Neural crest cell (in vitro differentiated cells): ENCODE data around the gene PNMA6E. TPM values are rescaled to one million over a fixed set of nuclear protein-coding genes. Genes with fewer than 3 reads are reported as not detected.
"Not testable (repeated sequence)": the region's sequence is repeated elsewhere in the genome, so short reads cannot be mapped to it uniquely, and the experiment has no call there.

ENCODE experiments used
- DNase-seq: peaks from one replicate; pipeline ENCODE4 v3.0.0; 2021; ENCODE audit warnings: low read depth, mixed read lengths, low spot score
- H3K27ac Mint-ChIP-seq: one replicate; pipeline ENCODE4 v1.8.0; 2021; ENCODE audit warnings: mild to moderate bottlenecking, mixed read lengths; ENCODE audit not compliant: unreplicated experiment
- H3K27me3 Mint-ChIP-seq: 2 replicates; pipeline ENCODE4 v1.8.0; 2021; ENCODE audit warnings: low read depth, mild to moderate bottlenecking, mixed read lengths
- H3K36me3 Mint-ChIP-seq: 2 replicates; pipeline ENCODE4 v1.8.0; 2021; ENCODE audit warnings: low read depth, mild to moderate bottlenecking, mixed read lengths
- H3K4me1 Mint-ChIP-seq: 2 replicates; pipeline ENCODE4 v1.8.0; 2021; ENCODE audit warnings: mixed read lengths
- H3K4me3 Mint-ChIP-seq: one replicate; pipeline ENCODE4 v1.8.0; 2021; ENCODE audit warnings: mild to moderate bottlenecking, mixed read lengths
- H3K9me3 Mint-ChIP-seq: 2 replicates; pipeline ENCODE4 v1.8.0; 2021; ENCODE audit warnings: mixed read lengths
- total RNA-seq: library from RNA; stranded (reverse); gene quantifications from 2 replicates; pipeline ENCODE4 v1.2.1, GENCODE V29; 2021
- TF ChIP-seq, protein P1 (sequence below): fragments of 200-600 bp; sonication (generic); conservative IDR thresholded peaks from 2 replicates; pipeline ENCODE4 v1.5.0; 2021; ENCODE audit warnings: antibody characterized with exemption, mild to moderate bottlenecking

The PNMA6E gene
- total RNA-seq, 1 donor from 2014 or later: not detected

DNA sequence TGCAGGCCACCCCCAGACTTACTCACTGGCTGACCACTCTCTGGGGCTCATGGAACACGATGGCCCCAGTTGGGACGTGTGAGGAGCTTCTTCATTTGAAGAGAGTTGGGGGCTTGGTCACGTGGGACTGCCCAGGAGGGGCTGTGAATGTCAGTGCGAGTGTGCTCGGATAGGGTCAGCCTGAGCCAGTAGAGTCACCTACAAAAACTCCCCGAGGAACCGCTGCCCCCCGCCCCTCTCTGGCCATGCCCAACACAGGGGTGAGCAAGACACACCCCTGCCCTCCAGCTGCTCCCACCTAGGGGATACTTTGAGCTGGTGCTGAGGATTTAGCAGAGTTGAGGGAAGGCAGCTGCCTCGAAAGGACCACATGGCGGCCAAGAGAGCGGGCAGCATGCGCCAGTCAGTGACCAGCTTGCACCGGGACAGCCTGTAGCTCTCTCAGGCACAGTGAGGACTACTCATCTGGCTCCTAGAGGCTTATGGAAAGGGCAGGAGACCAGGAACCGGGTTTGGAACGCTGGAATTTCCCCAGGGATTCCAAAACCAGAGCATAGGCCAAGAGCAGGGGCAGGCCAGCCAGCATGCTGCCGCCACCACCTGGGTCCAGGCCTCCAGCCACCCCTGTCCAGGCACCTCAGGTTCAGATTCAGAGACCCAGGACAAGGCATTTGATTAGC lies 8.4 kb downstream of the PNMA6E start:
- Mint-ChIP-seq H3K27ac (no peak overlapping the region), H3K4me1 (no peaks in the 10 kb centered on the region), H3K9me3 (no peaks in the 10 kb centered on the region), H3K36me3 (no peaks in the 10 kb centered on the region), H3K27me3 (no peaks in the 10 kb centered on the region), H3K4me3 (no peak overlapping the region)
- no peak for DNase-seq
- TF ChIP-seq, protein P1, sequence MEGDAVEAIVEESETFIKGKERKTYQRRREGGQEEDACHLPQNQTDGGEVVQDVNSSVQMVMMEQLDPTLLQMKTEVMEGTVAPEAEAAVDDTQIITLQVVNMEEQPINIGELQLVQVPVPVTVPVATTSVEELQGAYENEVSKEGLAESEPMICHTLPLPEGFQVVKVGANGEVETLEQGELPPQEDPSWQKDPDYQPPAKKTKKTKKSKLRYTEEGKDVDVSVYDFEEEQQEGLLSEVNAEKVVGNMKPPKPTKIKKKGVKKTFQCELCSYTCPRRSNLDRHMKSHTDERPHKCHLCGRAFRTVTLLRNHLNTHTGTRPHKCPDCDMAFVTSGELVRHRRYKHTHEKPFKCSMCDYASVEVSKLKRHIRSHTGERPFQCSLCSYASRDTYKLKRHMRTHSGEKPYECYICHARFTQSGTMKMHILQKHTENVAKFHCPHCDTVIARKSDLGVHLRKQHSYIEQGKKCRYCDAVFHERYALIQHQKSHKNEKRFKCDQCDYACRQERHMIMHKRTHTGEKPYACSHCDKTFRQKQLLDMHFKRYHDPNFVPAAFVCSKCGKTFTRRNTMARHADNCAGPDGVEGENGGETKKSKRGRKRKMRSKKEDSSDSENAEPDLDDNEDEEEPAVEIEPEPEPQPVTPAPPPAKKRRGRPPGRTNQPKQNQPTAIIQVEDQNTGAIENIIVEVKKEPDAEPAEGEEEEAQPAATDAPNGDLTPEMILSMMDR: no peak

GRCh38 chrX:153389460-153389768 lies 11.7 kb downstream of the PNMA6E start:
- not testable (repeated sequence) for H3K4me1 Mint-ChIP-seq, H3K9me3 Mint-ChIP-seq, H3K27me3 Mint-ChIP-seq, H3K27ac Mint-ChIP-seq, DNase-seq, H3K36me3 Mint-ChIP-seq, H3K4me3 Mint-ChIP-seq

DNA sequence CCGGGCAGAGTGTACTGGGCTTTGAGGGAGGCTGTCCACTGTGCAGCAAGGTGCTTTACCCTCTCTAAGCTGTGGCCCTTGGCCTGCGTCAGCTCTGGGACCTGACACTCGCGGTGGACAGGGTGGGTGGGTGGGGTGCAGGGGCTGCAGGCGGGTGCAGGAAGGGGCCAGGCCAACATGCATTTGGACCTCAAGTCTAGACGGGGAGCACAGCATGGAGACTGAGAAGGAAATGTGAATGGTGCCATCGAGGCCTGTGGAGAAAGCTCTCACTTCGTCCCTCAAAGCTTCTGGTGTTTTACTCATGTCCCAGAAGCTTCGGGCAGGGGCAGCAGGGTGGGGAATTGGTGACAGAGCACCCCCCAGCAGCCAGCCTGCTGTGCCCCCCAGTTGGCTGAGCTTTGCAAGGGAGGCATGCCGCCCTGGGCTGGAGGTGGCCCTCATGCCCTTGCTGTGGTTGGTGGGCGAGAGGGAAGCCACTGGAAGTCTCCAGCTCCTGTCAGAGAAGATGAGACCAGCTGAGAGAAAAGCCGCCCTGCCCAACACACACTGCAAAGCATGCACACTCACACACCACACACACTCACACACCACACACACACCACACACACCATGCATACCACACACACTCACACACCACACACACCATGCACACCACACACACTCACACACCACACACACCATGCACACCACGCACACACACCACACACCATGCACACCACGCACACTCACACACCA lies 12.3 kb downstream of the PNMA6E start:
- Mint-ChIP-seq H3K9me3 (no peaks in the 10 kb centered on the region), H3K4me3 (no peak overlapping the region), H3K36me3 (no peaks in the 10 kb centered on the region), H3K4me1 (no peaks in the 10 kb centered on the region), H3K27me3 (no peaks in the 10 kb centered on the region), H3K27ac (no peak overlapping the region)
- TF ChIP-seq, protein P1: no peak
- no peak for DNase-seq

- H3K4me1 Mint-ChIP-seq: no peaks in the 10 kb centered on the region
- H3K27ac Mint-ChIP-seq: no peak overlapping the region
- no peaks in the 10 kb centered on the region for H3K9me3 Mint-ChIP-seq
- no peaks in the 10 kb centered on the region for H3K27me3 Mint-ChIP-seq
- TF ChIP-seq, protein P1: no peak
- DNase-seq: no peak
- no peaks in the 10 kb centered on the region for H3K36me3 Mint-ChIP-seq
- H3K4me3 Mint-ChIP-seq: no peak overlapping the region
Observed at GRCh38 chrX:153387987-153388721, 13.0 kb downstream of the PNMA6E start.

DNA sequence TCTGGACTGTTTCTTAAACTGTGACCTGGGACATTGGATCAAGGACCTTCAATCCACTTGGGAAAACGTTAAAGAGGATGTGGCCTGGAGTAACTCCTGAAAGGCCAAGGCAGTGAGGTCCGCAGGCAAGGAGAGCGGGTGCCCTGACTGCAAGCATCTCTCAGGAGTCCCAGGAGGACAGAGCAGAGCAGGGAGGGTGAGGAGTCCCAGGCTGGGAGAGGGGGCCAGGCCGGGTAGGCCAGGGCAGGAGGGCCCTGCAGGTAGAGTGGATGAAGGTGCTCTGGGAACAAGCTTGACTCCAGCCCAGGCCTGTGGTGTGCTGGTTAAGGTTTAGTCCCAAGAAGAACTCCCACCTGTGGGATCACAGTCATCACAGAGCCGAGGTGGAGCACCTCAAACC lies 13.8 kb downstream of the PNMA6E start:
- TF ChIP-seq, protein P1: no peak
- H3K27ac Mint-ChIP-seq: no peak overlapping the region
- DNase-seq: no peak

GRCh38 chrX:153386097-153386496 lies 15.1 kb downstream of the PNMA6E start:
- H3K4me3 Mint-ChIP-seq: no peak overlapping the region
- no peaks in the 10 kb centered on the region for H3K27me3 Mint-ChIP-seq
- no peak overlapping the region for H3K27ac Mint-ChIP-seq
- H3K4me1 Mint-ChIP-seq: no peaks in the 10 kb centered on the region
- DNase-seq: no peak
- TF ChIP-seq, protein P1: no peak
- H3K36me3 Mint-ChIP-seq: no peaks in the 10 kb centered on the region
- no peaks in the 10 kb centered on the region for H3K9me3 Mint-ChIP-seq

More for the DNA sequence above, 13.8 kb downstream of the PNMA6E start:
- Mint-ChIP-seq H3K36me3 (no peaks in the 10 kb centered on the region), H3K4me1 (no peaks in the 10 kb centered on the region), H3K9me3 (no peaks in the 10 kb centered on the region), H3K4me3 (no peak overlapping the region), H3K27me3 (no peaks in the 10 kb centered on the region)

- not testable (repeated sequence) for H3K36me3 Mint-ChIP-seq, H3K4me3 Mint-ChIP-seq, DNase-seq, H3K9me3 Mint-ChIP-seq, H3K4me1 Mint-ChIP-seq, H3K27ac Mint-ChIP-seq, H3K27me3 Mint-ChIP-seq
Observed at GRCh38 chrX:153384973-153385372, 16.2 kb downstream of the PNMA6E start.
